ENCODE data around the gene MRS2. TPM values are rescaled to one million over a fixed set of nuclear protein-coding genes. Genes with fewer than 3 reads are reported as not detected.

Gene MRS2
- total RNA-seq, 1 donor from 2014 or later: 29.5 TPM

Other genes starting within 250 kb of the MRS2 start
- 15.2 TPM for gene DCDC2, start 44.9 kb upstream of the MRS2 start, total RNA-seq
- 6.2 TPM for gene GPLD1, start 86.6 kb downstream of the MRS2 start, total RNA-seq
- gene ALDH5A1, start 92.0 kb downstream of the MRS2 start, total RNA-seq: 39.6 TPM
- 0.23 TPM for gene KIAA0319, start 243.3 kb downstream of the MRS2 start, total RNA-seq